NCI-H82 (cell line): ENCODE data around the gene SUV39H1.
A peak's percentile ranks its signal among the peaks of the same experiment; 100 is the strongest.

Experiments used
- DNase-seq: peaks from one replicate; lab custom pipeline; 2025; lab: John Stamatoyannopoulos, UW

Gene SUV39H1

DNA sequence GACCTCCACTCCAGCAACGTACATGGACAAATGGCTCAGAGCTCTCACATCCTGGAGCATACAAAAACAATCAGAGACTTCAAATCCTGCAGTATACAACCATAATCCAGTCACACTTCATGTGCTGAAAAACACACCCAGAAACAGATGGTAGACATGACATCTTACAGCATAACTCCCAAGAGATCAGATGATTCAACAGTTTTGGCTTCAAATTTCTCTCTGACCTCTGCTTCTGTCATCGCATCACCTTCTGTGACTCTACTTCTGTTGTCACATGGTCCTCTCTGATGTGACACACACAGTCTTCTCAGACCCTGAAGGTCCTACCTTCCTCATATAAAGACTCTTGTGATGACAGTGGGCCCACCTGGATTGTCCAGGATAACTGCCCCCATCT, 18.5 kb downstream of the SUV39H1 start:
- DNase-seq = peak; percentile 4

DNA sequence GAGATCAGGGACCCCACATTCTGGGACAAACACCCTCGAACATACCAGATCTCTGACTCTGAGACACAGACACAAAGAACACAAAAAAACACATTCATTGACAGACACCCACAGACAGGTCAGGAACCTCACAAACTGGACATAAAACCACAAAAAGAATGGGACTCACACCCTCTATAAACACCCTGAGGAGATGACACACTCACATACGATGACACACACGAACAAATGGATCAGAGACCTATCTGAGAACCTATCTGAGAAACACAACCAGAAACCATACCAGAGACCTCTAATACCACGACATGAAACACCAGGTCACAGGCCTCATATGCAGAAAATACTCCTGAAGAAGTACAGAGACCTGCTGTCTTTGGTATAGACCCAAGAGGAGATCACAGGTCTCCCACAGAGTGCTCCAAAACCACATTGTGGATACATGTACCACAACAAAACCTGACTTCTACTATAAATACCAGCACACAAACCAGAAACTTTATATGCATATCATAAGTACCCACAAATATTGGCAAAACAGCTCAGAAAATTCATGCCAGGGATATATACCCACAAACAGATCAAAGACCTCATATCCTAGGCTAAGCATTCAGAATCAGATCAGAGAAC, 19.5 kb downstream of the SUV39H1 start:
- DNase-seq = no peak

- DNase-seq = no peak
Measured at GRCh38 chrX:48719958-48720357, 23.4 kb downstream of the SUV39H1 start.

DNA sequence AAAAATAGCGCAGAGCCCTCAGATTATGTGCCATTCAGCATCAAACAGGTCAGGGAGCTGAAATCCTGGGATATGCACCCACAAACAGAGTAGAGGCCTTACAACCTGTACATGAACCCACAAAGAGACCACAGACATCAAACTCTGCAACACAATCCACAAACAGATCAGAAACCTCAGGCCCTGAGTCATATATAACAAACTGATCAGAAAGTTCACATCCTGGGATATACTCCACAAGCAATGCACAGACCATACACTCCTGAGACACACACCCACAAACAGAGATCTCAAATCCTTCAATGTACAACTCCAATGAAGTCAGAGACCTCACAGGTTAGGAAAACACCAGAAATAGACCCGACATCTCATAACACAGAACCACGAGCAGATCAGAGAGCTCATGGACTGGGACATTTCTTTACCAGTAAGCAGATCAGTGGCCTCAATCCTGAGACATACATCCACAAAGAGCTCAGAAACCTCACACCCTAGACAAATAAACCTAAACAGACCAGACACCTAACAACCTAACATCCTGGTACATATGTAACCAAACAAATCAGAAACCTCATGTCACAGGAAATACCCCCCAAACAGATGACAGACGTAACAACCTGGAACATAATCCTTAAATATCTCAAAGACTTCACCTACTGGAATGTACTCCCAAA, 24.2 kb downstream of the SUV39H1 start:
- DNase-seq = no peak

DNA sequence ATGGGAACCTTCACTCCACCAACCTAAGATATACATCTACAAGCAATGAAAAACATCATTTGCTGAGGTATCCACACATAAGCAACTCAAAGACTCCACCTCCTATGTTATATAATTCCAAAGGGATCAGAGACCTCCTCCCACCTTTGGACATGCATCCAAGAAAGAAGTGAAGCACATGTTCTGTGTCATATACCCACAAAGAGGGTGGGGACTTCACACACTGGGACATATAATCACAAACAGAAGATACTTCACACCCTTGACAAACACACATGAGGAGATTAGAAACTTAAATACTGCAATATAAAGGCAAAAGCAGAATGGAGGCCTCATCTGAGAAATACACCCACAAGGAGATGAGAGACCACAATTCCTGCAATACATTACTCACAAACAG, 25.4 kb downstream of the SUV39H1 start:
- DNase-seq = no peak

GRCh38 chrX:48726596-48726995, 30.1 kb downstream of the SUV39H1 start:
- DNase-seq = no peak

DNA sequence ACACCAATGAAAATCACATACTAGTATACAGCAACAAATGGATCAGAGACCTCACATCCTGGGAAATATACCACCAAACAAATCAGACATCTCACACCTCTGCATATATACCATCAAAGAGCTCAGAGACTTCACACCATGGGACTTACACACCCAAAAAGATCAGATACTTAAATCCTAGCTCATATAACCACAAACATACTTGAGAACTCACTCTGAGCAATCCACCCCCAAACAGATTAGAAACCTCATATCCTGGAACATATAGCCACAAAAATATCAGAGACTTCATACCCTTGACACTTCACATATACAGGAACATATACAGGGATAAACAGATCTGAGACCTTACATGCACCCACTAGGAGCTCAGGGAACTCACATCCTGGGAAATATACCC, 32.1 kb downstream of the SUV39H1 start:
- DNase-seq = no peak

GRCh38 chrX:48736303-48736702, 39.8 kb downstream of the SUV39H1 start:
- DNase-seq = peak; percentile 6

GRCh38 chrX:48736878-48737212, 40.3 kb downstream of the SUV39H1 start:
- DNase-seq = no peak

DNA sequence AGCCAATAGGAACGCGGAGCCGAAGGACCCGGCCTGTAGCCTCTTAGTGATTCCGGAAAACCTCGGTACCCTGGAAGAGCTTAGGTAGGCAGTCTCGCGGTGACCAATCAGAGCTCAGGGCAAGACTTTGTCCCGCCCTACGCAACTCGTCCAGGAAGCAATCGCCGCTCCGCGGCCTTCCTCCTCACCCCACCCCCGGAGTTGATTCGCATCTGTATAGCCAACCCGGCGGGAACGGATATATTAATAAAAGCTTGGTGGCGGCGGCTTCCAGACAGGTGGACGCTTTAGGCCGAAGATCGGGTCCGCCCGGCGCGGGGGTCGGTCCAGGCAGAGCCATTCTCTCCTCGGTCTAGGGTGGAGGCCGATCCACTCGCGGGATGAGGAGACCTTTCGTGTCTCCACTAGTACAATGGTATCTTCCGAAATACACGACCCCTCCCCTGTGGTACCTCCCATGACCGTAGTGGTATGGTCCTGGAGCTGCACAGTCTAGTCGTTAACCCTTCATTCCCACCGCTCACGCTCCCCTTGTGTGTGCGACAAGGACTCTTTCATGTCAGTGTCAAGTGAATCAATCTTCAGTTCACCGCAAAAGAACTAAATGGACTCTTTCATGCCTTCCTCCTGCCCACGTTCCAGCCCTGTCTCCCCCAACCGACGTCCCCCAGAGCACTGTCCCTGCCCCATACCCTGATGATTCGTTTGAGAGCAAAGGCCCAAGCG, 40.8 kb downstream of the SUV39H1 start:
- peak; percentile 99 for DNase-seq

- peak; percentile 56 for DNase-seq
Measured at GRCh38 chrX:48737940-48738339, 41.4 kb downstream of the SUV39H1 start.

- DNase-seq = no peak
Measured at GRCh38 chrX:48741834-48742233, 45.3 kb downstream of the SUV39H1 start.

GRCh38 chrX:48745222-48745621, 48.7 kb downstream of the SUV39H1 start:
- DNase-seq = no peak

GRCh38 chrX:48747415-48748016, 51.0 kb downstream of the SUV39H1 start:
- peak; percentile 68 for DNase-seq

- no peak for DNase-seq
Measured at GRCh38 chrX:48749182-48749581, 52.6 kb downstream of the SUV39H1 start.

DNA sequence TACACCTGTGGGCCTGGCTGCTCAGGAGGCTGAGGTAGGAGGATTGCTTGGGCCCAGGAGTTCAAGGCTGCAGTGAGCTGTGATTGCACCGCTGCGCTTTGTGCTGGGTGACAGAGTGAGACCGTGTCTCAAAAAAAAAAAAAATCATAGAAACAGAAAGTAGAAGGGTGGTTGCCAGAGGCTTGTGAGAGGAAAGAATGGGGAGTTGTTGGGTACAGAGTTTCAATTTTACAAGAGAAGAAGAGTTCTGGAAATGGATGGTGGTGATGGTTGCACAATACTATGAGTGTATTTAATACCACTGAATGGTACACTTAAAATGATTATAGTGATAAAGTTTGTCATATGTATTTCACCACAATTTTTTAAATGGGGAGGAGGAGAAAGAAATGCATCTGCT, 54.8 kb downstream of the SUV39H1 start:
- DNase-seq = no peak

GRCh38 chrX:48752498-48752897, 56.0 kb downstream of the SUV39H1 start:
- DNase-seq = no peak

- DNase-seq = no peak
Measured at GRCh38 chrX:48753708-48754228, 57.2 kb downstream of the SUV39H1 start.

GRCh38 chrX:48754238-48754637, 57.7 kb downstream of the SUV39H1 start:
- DNase-seq = no peak
